Measurements from ENCODE around the gene FAM240B.

The FAM240B gene

GRCh38 chr9:38662763-38663593 lies 57.0 kb downstream of the FAM240B start:
- no peak for FAIRE-seq

GRCh38 chr9:38659538-38659937 lies 60.4 kb downstream of the FAM240B start:
- FAIRE-seq = no peak

DNA sequence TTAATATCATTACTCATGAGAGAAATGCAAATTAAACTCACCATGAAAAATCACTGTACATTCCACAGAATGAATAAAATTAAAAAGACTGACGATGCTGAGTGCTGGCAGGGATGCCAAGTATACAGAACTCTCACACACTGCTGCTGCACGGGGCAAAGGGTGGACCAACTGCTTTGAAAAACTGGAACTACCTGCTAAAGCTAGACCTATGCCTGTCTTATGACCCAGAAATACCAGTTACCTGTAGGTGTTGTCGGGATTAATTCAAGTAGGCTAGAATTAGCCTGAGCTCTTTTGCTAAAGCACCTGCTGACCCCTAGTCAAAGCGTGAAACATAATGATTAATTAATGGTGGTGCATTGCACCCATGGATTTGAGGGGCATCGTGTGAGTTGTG lies 63.0 kb downstream of the FAM240B start:
- no peak for FAIRE-seq

DNA sequence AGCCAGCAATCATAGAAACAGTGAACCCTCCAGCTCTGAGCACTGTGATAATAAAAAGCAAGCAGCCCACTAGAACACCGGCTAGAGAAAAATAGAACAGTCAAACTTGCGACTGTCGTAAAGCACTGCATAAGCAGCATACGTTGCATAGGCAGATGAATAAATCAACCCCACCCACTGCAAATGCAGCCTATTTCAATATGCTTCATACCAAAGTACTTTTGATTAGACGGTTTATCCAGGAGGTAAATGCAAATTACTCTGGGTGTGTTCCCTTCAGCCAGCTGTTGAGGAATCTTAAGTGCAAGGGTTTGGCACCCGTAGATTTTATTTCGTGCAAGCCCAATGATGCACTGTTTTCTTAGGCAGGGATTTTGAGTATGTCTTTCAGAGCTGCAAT lies 67.4 kb downstream of the FAM240B start:
- FAIRE-seq = no peak

- no peak for FAIRE-seq
These were observed 67.9 kb downstream of the FAM240B start for GRCh38 chr9:38652044-38652443.

GRCh38 chr9:38651400-38652042 lies 68.4 kb downstream of the FAM240B start:
- no peak for FAIRE-seq

- no peak for FAIRE-seq
These were observed 69.4 kb downstream of the FAM240B start for GRCh38 chr9:38650564-38650963.

DNA sequence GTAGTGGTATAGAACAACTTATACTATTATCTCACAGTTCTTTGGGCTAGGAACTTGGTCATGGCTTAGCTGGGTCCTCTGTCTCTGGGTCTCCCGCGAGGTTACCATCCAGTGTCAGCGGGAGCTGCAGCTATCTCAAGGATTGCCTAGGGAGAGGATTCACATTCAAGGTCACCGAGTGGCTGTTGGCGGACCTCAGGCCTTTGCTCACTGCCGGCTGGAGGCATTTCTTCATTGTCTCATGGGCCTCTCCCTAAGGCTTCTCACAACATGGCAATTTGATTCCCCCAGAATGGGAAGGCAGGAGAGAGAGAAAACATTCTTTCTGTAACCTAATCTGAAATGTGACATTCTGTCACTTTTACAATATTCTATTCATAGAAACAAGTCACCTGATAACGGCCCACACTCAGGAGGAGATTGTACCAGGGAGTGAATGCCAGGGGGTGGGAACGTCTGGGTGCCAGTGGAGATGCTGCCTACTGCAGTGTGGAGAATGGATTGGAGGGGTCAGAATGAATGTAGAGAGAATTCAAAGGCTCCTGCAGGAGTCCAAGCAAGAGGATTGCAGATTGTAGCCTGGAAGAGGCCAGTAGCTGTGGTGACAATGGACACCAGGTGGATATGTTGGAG lies 70.1 kb downstream of the FAM240B start:
- FAIRE-seq = no peak

GRCh38 chr9:38644601-38645000 lies 75.3 kb downstream of the FAM240B start:
- no peak for FAIRE-seq

Measured in G401.6 (cell line).